DND-41 (cell line): ENCODE results near the gene SPPL2B.

Experiments used
- ATAC-seq: fragments of 200-7000 bp; cut with Tn5 transposase; 3 replicates; pipeline ENCODE4 v1.9.1; 2021; ENCODE audit warnings: low read depth; ENCODE audit not compliant: insufficient read depth
- DNase-seq: peaks from one replicate; pipeline ENCODE4 v3.0.0-alpha.2; 2020
- H2AFZ ChIP-seq: 2 replicates; pipeline ENCODE4 v1.6.0; 2012; ENCODE audit warnings: low read depth, low read length
- H3K27ac ChIP-seq: 2 replicates; pipeline ENCODE4 v1.5.1; 2012; ENCODE audit warnings: low read length, inconsistent platforms
- H3K27me3 ChIP-seq: fragments of 200-600 bp; sonication (generic); 2 replicates; pipeline ENCODE4 v1.6.0; 2012; ENCODE audit warnings: low read length, mild to moderate bottlenecking, inconsistent platforms; ENCODE audit not compliant: insufficient read depth, poor library complexity
- H3K36me3 ChIP-seq: 2 replicates; pipeline ENCODE4 v1.5.1; 2012; ENCODE audit warnings: low read length, inconsistent platforms; ENCODE audit not compliant: insufficient read depth
- H3K4me1 ChIP-seq: 2 replicates; pipeline ENCODE4 v1.5.1; 2012; ENCODE audit warnings: mild to moderate bottlenecking, low read length; ENCODE audit not compliant: insufficient read depth
- H3K4me2 ChIP-seq: 2 replicates; pipeline ENCODE4 v1.6.0; 2012; ENCODE audit warnings: mild to moderate bottlenecking, moderate library complexity, low read length, inconsistent platforms; ENCODE audit not compliant: insufficient read depth
- H3K4me3 ChIP-seq, 2 experiments: fragments of 200-600 bp in 1 of 2; shearing (Covaris generic) in 1 of 2; 2 replicates each; pipeline ENCODE4 v1.5.1; 2012 to 2016; ENCODE audit warnings: inconsistent platforms in 2 of 2, low read length in 2 of 2, mild to moderate bottlenecking in 2 of 2, low read depth in 1 of 2, moderate library complexity in 1 of 2
- H3K79me2 ChIP-seq: 2 replicates; pipeline ENCODE4 v1.6.0; 2012; ENCODE audit warnings: low read length, inconsistent platforms; ENCODE audit not compliant: insufficient read depth
- H3K9ac ChIP-seq: 2 replicates; pipeline ENCODE4 v1.6.0; 2012; ENCODE audit warnings: low read depth, mild to moderate bottlenecking, inconsistent platforms, low read length, moderate library complexity
- H3K9me3 ChIP-seq: 2 replicates; pipeline ENCODE4 v1.5.1; 2012; ENCODE audit warnings: low read length, moderate library complexity, mild to moderate bottlenecking, inconsistent platforms; ENCODE audit not compliant: insufficient read depth, severe bottlenecking
- H4K20me1 ChIP-seq: 2 replicates; pipeline ENCODE4 v1.6.0; 2012; ENCODE audit warnings: low read length; ENCODE audit not compliant: insufficient read depth
- EZH2 ChIP-seq: IDR thresholded peaks from 3 replicates; pipeline ENCODE4 v1.6.1; 2012; ENCODE audit warnings: borderline replicate concordance, low read depth, mild to moderate bottlenecking, moderate library complexity, low read length, inconsistent platforms; ENCODE audit not compliant: severe bottlenecking
- TF ChIP-seq, protein P1 (sequence below): IDR thresholded peaks from 2 replicates; pipeline ENCODE4 v1.5.1; 2012; ENCODE audit warnings: borderline replicate concordance, low read length, moderate library complexity, mild to moderate bottlenecking; ENCODE audit not compliant: poor library complexity, severe bottlenecking; ENCODE audit errors: extremely low read depth

Gene SPPL2B

GRCh38 chr19:2318923-2319322 lies 9.6 kb upstream of the SPPL2B start:
- Histone ChIP-seq H4K20me1 (peaks cover 9% of the 10 kb centered on the region; the same call in 1 of the 2 replicates), H3K4me2 (no peak overlapping the region)

DNA sequence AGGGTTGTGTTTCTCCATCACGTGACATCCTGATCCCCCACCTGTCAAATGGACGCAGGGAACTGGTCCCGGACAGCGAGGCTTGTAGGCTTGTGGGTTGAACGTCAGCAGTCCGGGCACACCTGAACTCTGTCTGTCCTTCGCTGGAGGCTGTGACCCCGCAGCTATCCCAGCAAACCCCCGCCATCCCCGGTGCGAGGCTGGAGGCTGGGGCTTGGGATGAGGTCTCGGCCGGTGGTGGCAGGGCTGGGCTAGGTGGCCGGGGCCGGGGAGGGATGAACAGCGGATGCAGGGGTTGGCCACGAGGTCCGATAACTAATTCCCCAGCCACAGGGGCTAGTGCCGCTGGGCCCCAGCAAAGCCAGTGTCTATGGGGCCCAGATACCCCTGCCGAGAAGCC lies 8.9 kb upstream of the SPPL2B start:
- ATAC-seq (no peak), DNase-seq (no peak)

More at GRCh38 chr19:2318923-2319322, 9.6 kb upstream of the SPPL2B start:
- Histone ChIP-seq H3K36me3 (peaks cover 15% of the 10 kb centered on the region), H3K4me3 (no peak overlapping the region), H3K4me1 (no peaks in the 10 kb centered on the region), H3K9me3 (no peaks in the 10 kb centered on the region), H3K27me3 (no peaks in the 10 kb centered on the region), H3K79me2 (no peaks in the 10 kb centered on the region), H3K27ac (no peak overlapping the region), H2AFZ (no peak overlapping the region), H3K9ac (no peak overlapping the region)
- DNase-seq (no peak), ATAC-seq (no peak)
- TF ChIP-seq EZH2 = no peak
- TF ChIP-seq, protein P1, sequence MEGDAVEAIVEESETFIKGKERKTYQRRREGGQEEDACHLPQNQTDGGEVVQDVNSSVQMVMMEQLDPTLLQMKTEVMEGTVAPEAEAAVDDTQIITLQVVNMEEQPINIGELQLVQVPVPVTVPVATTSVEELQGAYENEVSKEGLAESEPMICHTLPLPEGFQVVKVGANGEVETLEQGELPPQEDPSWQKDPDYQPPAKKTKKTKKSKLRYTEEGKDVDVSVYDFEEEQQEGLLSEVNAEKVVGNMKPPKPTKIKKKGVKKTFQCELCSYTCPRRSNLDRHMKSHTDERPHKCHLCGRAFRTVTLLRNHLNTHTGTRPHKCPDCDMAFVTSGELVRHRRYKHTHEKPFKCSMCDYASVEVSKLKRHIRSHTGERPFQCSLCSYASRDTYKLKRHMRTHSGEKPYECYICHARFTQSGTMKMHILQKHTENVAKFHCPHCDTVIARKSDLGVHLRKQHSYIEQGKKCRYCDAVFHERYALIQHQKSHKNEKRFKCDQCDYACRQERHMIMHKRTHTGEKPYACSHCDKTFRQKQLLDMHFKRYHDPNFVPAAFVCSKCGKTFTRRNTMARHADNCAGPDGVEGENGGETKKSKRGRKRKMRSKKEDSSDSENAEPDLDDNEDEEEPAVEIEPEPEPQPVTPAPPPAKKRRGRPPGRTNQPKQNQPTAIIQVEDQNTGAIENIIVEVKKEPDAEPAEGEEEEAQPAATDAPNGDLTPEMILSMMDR = no peak

DNA sequence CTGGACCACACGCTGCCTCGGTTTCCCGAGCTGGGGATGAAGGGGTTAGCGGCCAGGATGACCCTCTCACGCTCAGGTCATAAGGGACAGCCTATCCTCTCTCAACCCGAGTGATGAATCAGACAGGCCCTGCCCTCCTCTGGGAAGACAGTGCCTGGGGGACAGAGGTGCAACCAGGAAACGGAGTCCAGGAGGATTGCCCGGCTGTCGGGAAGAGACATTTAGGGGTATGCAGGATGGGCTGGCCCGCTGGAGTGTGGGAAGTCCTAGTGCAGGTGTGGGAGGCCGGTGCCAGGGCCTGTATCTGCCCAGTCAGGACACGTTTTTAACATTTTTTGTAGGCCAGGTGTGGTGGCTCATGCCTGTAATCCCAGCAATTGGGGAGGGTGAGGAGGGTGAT lies 8.4 kb upstream of the SPPL2B start:
- no peaks in the 10 kb centered on the region for H3K9me3 ChIP-seq
- peaks cover 20% of the 10 kb centered on the region for H4K20me1 ChIP-seq
- no peak for TF ChIP-seq EZH2
- TF ChIP-seq, protein P1 = no peak
- peaks cover 26% of the 10 kb centered on the region for H3K36me3 ChIP-seq
- DNase-seq (no peak), ATAC-seq (no peak)
- no peak overlapping the region for H3K9ac ChIP-seq
- H3K79me2 ChIP-seq = peaks cover 9% of the 10 kb centered on the region
- no peak overlapping the region for H3K4me3 ChIP-seq
- H3K4me1 ChIP-seq = no peaks in the 10 kb centered on the region; the same call in 1 of the 2 replicates
- no peak overlapping the region for H3K27ac ChIP-seq
- no peak overlapping the region for H2AFZ ChIP-seq
- H3K4me2 ChIP-seq = no peak overlapping the region
- H3K27me3 ChIP-seq = no peaks in the 10 kb centered on the region

More for the DNA sequence above, 8.9 kb upstream of the SPPL2B start:
- no peaks in the 10 kb centered on the region for H3K4me1 ChIP-seq
- no peak overlapping the region for H3K4me2 ChIP-seq
- no peak overlapping the region for H2AFZ ChIP-seq
- H3K27me3 ChIP-seq = no peaks in the 10 kb centered on the region
- H3K79me2 ChIP-seq = peaks cover 4% of the 10 kb centered on the region; the same call in 1 of the 2 replicates
- H4K20me1 ChIP-seq = peaks cover 15% of the 10 kb centered on the region
- no peak overlapping the region for H3K9ac ChIP-seq
- peaks cover 21% of the 10 kb centered on the region for H3K36me3 ChIP-seq
- no peak overlapping the region for H3K27ac ChIP-seq
- H3K9me3 ChIP-seq = no peaks in the 10 kb centered on the region
- TF ChIP-seq EZH2 = no peak
- TF ChIP-seq, protein P1 = no peak
- no peak overlapping the region for H3K4me3 ChIP-seq

DNA sequence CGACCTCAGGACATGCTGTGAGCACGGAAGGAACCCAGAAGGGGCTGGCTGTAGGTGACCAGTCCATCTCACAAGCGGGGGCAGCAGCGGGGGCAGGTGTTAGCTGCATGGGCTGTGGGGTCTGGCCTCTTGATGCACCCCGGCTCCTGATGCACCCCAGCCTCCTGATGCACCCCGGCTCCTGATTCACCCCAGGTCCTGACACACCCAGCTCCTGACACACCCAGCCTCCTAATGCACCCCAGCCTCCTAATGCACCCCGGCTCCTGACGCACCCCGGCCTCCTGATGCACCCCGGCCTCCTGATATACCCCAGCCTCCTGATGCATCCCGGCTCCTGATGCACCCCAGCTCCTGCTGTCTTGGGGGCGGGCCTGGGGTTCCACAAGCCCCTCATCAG lies 7.5 kb upstream of the SPPL2B start:
- peaks cover 35% of the 10 kb centered on the region for H3K36me3 ChIP-seq
- TF ChIP-seq EZH2 = no peak
- TF ChIP-seq, protein P1 = no peak
- no peaks in the 10 kb centered on the region for H3K9me3 ChIP-seq
- H3K9ac ChIP-seq = no peak overlapping the region
- H3K4me2 ChIP-seq = no peak overlapping the region
- no peak for DNase-seq
- no peak overlapping the region for H3K27ac ChIP-seq
- H3K79me2 ChIP-seq = peaks cover 18% of the 10 kb centered on the region
- H3K27me3 ChIP-seq = no peaks in the 10 kb centered on the region
- H4K20me1 ChIP-seq = peaks cover 27% of the 10 kb centered on the region
- peaks cover 2% of the 10 kb centered on the region for H3K4me1 ChIP-seq
- no peak for ATAC-seq
- no peak overlapping the region for H2AFZ ChIP-seq
- H3K4me3 ChIP-seq = no peak overlapping the region
